ENCODE results near the gene KLHL40. TPM values are rescaled to one million over a fixed set of nuclear protein-coding genes. Genes with fewer than 3 reads are reported as not detected.

Gene KLHL40
- polyA plus RNA-seq, 1 donor from 2014 or later, result not detected

GRCh38 chr3:42660898-42661297 is 24.4 kb upstream of the KLHL40 start:
- no peak for TF ChIP-seq RAD21 (conservative IDR thresholded peaks at IDR 0.05)
- Histone ChIP-seq H3K27ac (ENCODE audit: low read length) (no peak overlapping the region), H3K36me3 (ENCODE audit: insufficient read depth, low read length) (no peaks in the 10 kb centered on the region), H4K20me1 (ENCODE audit: insufficient read depth) (no peaks in the 10 kb centered on the region), H3K4me2 (ENCODE audit: low read length) (no peak overlapping the region), H3K79me2 (replicated peaks; ENCODE audit: insufficient read depth, low read length) (no peaks in the 10 kb centered on the region), H3K9me2 (ENCODE audit: insufficient read depth, low read length) (no peaks in the 10 kb centered on the region), H3F3A (ENCODE audit: insufficient read depth, low read length, poor library complexity, severe bottlenecking) (no peaks in the 10 kb centered on the region), H3K9ac (ENCODE audit: low read length) (no peak overlapping the region), H3K9me3 (ENCODE audit: low read length) (no peaks in the 10 kb centered on the region), H2AFZ (ENCODE audit: low read depth, low read length) (no peak overlapping the region), H3K4me3 (ENCODE audit: low read length) (no peak overlapping the region), H3K27me3 (ENCODE audit: insufficient read depth, low read depth, low read length) (no peaks in the 10 kb centered on the region)

GRCh38 chr3:42661593-42662022 is 23.7 kb upstream of the KLHL40 start:
- no peaks in the 10 kb centered on the region for H4K20me1 ChIP-seq (ENCODE audit: insufficient read depth)
- no peaks in the 10 kb centered on the region for H3K9me2 ChIP-seq (ENCODE audit: insufficient read depth, low read length)
- H3K36me3 ChIP-seq (ENCODE audit: insufficient read depth, low read length), result no peaks in the 10 kb centered on the region
- H3K27me3 ChIP-seq (ENCODE audit: insufficient read depth, low read depth, low read length), result no peaks in the 10 kb centered on the region
- H3K9me3 ChIP-seq (ENCODE audit: low read length), result no peaks in the 10 kb centered on the region
- H2AFZ ChIP-seq (ENCODE audit: low read depth, low read length), result no peak overlapping the region
- no peak overlapping the region for H3K27ac ChIP-seq (ENCODE audit: low read length)
- H3K4me3 ChIP-seq (ENCODE audit: low read length), result no peak overlapping the region
- H3K9ac ChIP-seq (ENCODE audit: low read length), result no peak overlapping the region
- H3F3A ChIP-seq (ENCODE audit: insufficient read depth, low read length, poor library complexity, severe bottlenecking), result no peaks in the 10 kb centered on the region
- TF ChIP-seq REST (IDR thresholded peaks at IDR 0.05; ENCODE audit: borderline replicate concordance) (no peak), RAD21 (conservative IDR thresholded peaks at IDR 0.05) (no peak), MXI1 (conservative IDR thresholded peaks at IDR 0.05; ENCODE audit: poor library complexity, severe bottlenecking) (no peak), SMC3 (conservative IDR thresholded peaks at IDR 0.05; ENCODE audit: poor library complexity) (no peak), CTCF (IDR thresholded peaks at IDR 0.05; ENCODE audit: poor library complexity, severe bottlenecking) (no peak), TAF1 (IDR thresholded peaks at IDR 0.05; ENCODE audit: low read depth) (no peak), EP300 (conservative IDR thresholded peaks at IDR 0.05; ENCODE audit: poor library complexity, severe bottlenecking) (no peak), POLR2AphosphoS5 (IDR thresholded peaks at IDR 0.05) (no peak), EZH2 (IDR thresholded peaks at IDR 0.05; ENCODE audit: borderline replicate concordance, insufficient read depth, low read length, poor library complexity, severe bottlenecking) (no peak)
- H3K79me2 ChIP-seq (replicated peaks; ENCODE audit: insufficient read depth, low read length), result no peaks in the 10 kb centered on the region
- no peak overlapping the region for H3K4me2 ChIP-seq (ENCODE audit: low read length)
